Osteocyte (in vitro differentiated cells): Measurements from ENCODE around the gene SEC24C. TPM values are rescaled to one million over a fixed set of nuclear protein-coding genes. Genes with fewer than 3 reads are reported as not detected.

Experiments used
- DNase-seq: peaks from one replicate; pipeline ENCODE4 v3.0.0; 2021; ENCODE audit warnings: mixed read lengths; ENCODE audit not compliant: unreplicated experiment; ENCODE audit errors: extremely low spot score
- H3K27ac Mint-ChIP-seq: one replicate; pipeline ENCODE4 v1.8.0; 2021; ENCODE audit warnings: mild to moderate bottlenecking, mixed read lengths; ENCODE audit not compliant: unreplicated experiment
- H3K27me3 Mint-ChIP-seq: one replicate; pipeline ENCODE4 v1.8.0; 2021; ENCODE audit warnings: mixed read lengths; ENCODE audit not compliant: unreplicated experiment
- H3K36me3 Mint-ChIP-seq: one replicate; pipeline ENCODE4 v1.8.0; 2021; ENCODE audit warnings: mixed read lengths; ENCODE audit not compliant: unreplicated experiment
- H3K4me1 Mint-ChIP-seq: one replicate; pipeline ENCODE4 v1.8.0; 2021; ENCODE audit warnings: mixed read lengths; ENCODE audit not compliant: unreplicated experiment
- H3K4me3 Mint-ChIP-seq: one replicate; pipeline ENCODE4 v1.8.0; 2021; ENCODE audit warnings: mild to moderate bottlenecking, moderate library complexity, mixed read lengths; ENCODE audit not compliant: unreplicated experiment
- H3K9me3 Mint-ChIP-seq: one replicate; pipeline ENCODE4 v1.8.0; 2021; ENCODE audit warnings: mixed read lengths; ENCODE audit not compliant: unreplicated experiment
- CTCF ChIP-seq: fragments of 200-600 bp; sonication (generic); IDR thresholded peaks from 2 replicates; pipeline ENCODE4 v1.5.0; 2021; ENCODE audit warnings: antibody characterized with exemption, mild to moderate bottlenecking, moderate library complexity
- total RNA-seq: library from RNA; stranded (reverse); gene quantifications from 2 replicates; pipeline ENCODE4 v1.2.1, GENCODE V29; 2021

The SEC24C gene
- total RNA-seq, 1 donor from 2014 or later: 64.2 TPM

- H3K36me3 Mint-ChIP-seq: peaks cover 34% of the 10 kb centered on the region
- DNase-seq: no peak
- H3K27ac Mint-ChIP-seq: no peak overlapping the region
- no peak for TF ChIP-seq CTCF
- no peaks in the 10 kb centered on the region for H3K4me1 Mint-ChIP-seq
- no peaks in the 10 kb centered on the region for H3K27me3 Mint-ChIP-seq
- H3K4me3 Mint-ChIP-seq: no peak overlapping the region
- no peaks in the 10 kb centered on the region for H3K9me3 Mint-ChIP-seq
Observed at GRCh38 chr10:73801253-73801590, 57.0 kb downstream of the SEC24C start.

GRCh38 chr10:73802276-73802991, 58.3 kb downstream of the SEC24C start:
- H3K9me3 Mint-ChIP-seq: no peaks in the 10 kb centered on the region
- peak overlapping the region; percentile 13 for H3K27ac Mint-ChIP-seq
- no peak overlapping the region for H3K4me3 Mint-ChIP-seq
- H3K4me1 Mint-ChIP-seq: peaks cover 7% of the 10 kb centered on the region
- peaks cover 37% of the 10 kb centered on the region for H3K36me3 Mint-ChIP-seq
- DNase-seq: no peak
- no peaks in the 10 kb centered on the region for H3K27me3 Mint-ChIP-seq
- TF ChIP-seq CTCF: no peak

GRCh38 chr10:73803680-73804286, 59.6 kb downstream of the SEC24C start:
- H3K27ac Mint-ChIP-seq: peak overlapping the region; percentile 54
- peaks cover 34% of the 10 kb centered on the region for H3K36me3 Mint-ChIP-seq
- H3K9me3 Mint-ChIP-seq: no peaks in the 10 kb centered on the region
- no peaks in the 10 kb centered on the region for H3K27me3 Mint-ChIP-seq
- TF ChIP-seq CTCF: no peak
- H3K4me1 Mint-ChIP-seq: peaks cover 9% of the 10 kb centered on the region
- H3K4me3 Mint-ChIP-seq: no peak overlapping the region
- no peak for DNase-seq

GRCh38 chr10:73806176-73806950, 62.2 kb downstream of the SEC24C start:
- no peaks in the 10 kb centered on the region for H3K9me3 Mint-ChIP-seq
- H3K4me1 Mint-ChIP-seq: peaks cover 16% of the 10 kb centered on the region
- H3K36me3 Mint-ChIP-seq: peaks cover 35% of the 10 kb centered on the region
- no peak for TF ChIP-seq CTCF
- no peak for DNase-seq
- H3K4me3 Mint-ChIP-seq: no peak overlapping the region
- no peak overlapping the region for H3K27ac Mint-ChIP-seq
- H3K27me3 Mint-ChIP-seq: no peaks in the 10 kb centered on the region

DNA sequence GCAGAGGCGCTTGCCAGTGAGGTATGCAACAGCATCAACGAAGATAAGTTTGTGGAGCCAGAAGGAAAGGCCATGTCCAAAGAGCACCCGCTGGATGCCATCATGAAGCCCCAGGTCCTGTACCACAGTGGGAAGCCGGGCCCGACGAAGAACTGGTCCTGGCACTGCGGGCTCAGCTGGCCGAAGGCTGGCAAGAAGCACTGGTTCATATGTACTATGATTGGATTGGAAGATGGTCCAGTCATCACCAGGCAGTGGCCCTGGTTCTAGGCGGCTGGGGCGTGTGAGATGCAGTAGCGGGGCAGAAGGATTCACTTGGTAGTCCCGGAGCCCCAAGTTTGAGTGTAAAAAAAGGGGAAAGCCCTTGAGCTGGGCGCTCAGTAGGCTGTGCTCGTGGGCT, 63.3 kb downstream of the SEC24C start:
- H3K36me3 Mint-ChIP-seq: peaks cover 31% of the 10 kb centered on the region
- no peak overlapping the region for H3K27ac Mint-ChIP-seq
- no peak for DNase-seq
- peaks cover 17% of the 10 kb centered on the region for H3K4me1 Mint-ChIP-seq
- H3K9me3 Mint-ChIP-seq: no peaks in the 10 kb centered on the region
- no peaks in the 10 kb centered on the region for H3K27me3 Mint-ChIP-seq
- H3K4me3 Mint-ChIP-seq: no peak overlapping the region
- TF ChIP-seq CTCF: no peak
